CD4-positive, alpha-beta T cell treated with Interleukin-17A for 1 hour (primary cell): ENCODE data around the gene APOLD1.
"Not testable (repeated sequence)": the region's sequence is repeated elsewhere in the genome, so short reads cannot be mapped to it uniquely, and the experiment has no call there.

Experiments
- DNase-seq: peaks from one replicate; pipeline ENCODE4 v3.0.0-alpha.2; 2020

Gene APOLD1

GRCh38 chr12:12786706-12787601 is 1.5 kb downstream of the APOLD1 start:
- peak; percentile 78 for DNase-seq

GRCh38 chr12:12788131-12788530 is 2.7 kb downstream of the APOLD1 start:
- DNase-seq = peak; percentile 7

GRCh38 chr12:12788675-12789368 is 3.4 kb downstream of the APOLD1 start:
- peak; percentile 80 for DNase-seq

- DNase-seq = no peak
These were observed 5.5 kb downstream of the APOLD1 start for GRCh38 chr12:12790956-12791355.

- DNase-seq = no peak
These were observed 6.4 kb downstream of the APOLD1 start for GRCh38 chr12:12791756-12792369.

- DNase-seq = no peak
These were observed 7.0 kb downstream of the APOLD1 start for GRCh38 chr12:12792421-12792820.

- no peak for DNase-seq
These were observed 9.2 kb downstream of the APOLD1 start for GRCh38 chr12:12794686-12795085.

- no peak for DNase-seq
These were observed 10.7 kb downstream of the APOLD1 start for GRCh38 chr12:12796171-12796570.

- DNase-seq = no peak
These were observed 11.7 kb downstream of the APOLD1 start for GRCh38 chr12:12796928-12797793.

- DNase-seq = no peak
These were observed 12.3 kb downstream of the APOLD1 start for GRCh38 chr12:12797794-12798152.

- no peak for DNase-seq
These were observed 13.0 kb downstream of the APOLD1 start for GRCh38 chr12:12798480-12798879.

GRCh38 chr12:12799163-12799920 is 13.9 kb downstream of the APOLD1 start:
- DNase-seq = no peak

GRCh38 chr12:12800406-12801180 is 15.1 kb downstream of the APOLD1 start:
- no peak for DNase-seq

GRCh38 chr12:12801656-12802055 is 16.2 kb downstream of the APOLD1 start:
- DNase-seq = not testable (repeated sequence)

- peak; percentile 57 for DNase-seq
These were observed 17.7 kb downstream of the APOLD1 start for GRCh38 chr12:12803186-12803585.

GRCh38 chr12:12804011-12804410 is 18.6 kb downstream of the APOLD1 start:
- DNase-seq = no peak

GRCh38 chr12:12804432-12804886 is 19.0 kb downstream of the APOLD1 start:
- DNase-seq = no peak

- DNase-seq = no peak
These were observed 21.5 kb downstream of the APOLD1 start for GRCh38 chr12:12806784-12807516.

GRCh38 chr12:12807517-12807903 is 22.1 kb downstream of the APOLD1 start:
- not testable (repeated sequence) for DNase-seq

- peak; percentile 80 for DNase-seq
These were observed 22.7 kb downstream of the APOLD1 start for GRCh38 chr12:12807970-12808702.
